ENCODE results near the gene MFRP.

Gene MFRP

DNA sequence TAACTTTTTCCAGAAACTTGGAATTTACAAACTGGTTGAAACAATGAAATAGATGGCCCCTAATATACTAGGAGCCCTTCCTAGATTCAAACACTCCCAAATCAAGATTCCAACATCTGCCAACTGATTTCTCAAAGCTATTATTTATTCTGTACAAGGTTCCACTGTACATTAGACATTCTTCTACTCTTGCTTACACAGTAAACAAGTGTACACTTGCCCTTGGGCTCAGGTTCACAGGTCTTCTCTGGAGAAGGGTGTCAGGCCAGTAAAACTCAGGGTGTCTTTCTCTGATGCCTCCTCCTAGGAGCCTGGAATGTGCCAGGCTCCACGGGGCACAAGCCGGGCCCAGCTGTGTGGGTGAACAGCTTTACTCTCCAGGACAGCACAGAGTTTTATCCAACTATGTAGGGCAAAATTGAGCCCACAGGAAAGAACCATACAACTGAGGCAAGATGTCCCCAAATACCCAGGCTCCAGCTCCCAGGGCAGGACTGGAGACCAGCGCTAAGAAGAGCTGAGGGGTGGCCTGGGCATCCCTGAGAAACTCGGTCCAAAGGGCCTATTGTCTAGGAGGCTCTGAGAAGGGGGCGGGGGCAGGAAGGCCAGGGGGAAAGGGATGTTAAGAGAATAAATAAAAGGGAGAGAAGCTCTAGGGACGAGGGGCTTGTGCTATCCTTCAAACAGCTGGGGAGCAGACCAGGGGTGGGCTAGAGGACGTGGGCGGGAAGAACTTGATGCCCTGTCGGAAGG is 8.8 kb upstream of the MFRP start:
- DNase-seq: no peak

- DNase-seq: peak; percentile 74
Observed at GRCh38 chr11:119352857-119353260, 6.4 kb upstream of the MFRP start.

- DNase-seq: no peak
Observed at GRCh38 chr11:119351232-119351631, 4.7 kb upstream of the MFRP start.

DNA sequence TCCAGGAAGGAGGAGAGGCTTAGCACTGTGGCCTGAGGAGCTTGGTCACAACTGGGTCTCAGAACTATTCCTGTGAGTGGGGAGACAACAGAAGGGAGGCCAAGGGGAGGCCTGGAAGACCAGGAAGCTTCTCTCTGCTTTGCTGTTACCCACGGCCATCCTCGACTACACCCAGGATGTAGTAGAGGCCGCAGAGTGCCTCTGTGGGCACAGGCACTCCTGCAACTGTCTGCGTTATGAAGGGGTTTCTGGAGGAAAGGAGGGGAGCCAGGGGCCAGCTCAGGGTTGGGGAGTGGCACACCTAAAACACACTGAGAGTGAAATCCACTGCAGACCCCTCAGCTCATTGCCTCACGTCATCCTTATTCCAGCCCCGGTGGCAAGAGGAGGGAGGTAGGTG is 3.8 kb upstream of the MFRP start:
- DNase-seq: no peak

DNA sequence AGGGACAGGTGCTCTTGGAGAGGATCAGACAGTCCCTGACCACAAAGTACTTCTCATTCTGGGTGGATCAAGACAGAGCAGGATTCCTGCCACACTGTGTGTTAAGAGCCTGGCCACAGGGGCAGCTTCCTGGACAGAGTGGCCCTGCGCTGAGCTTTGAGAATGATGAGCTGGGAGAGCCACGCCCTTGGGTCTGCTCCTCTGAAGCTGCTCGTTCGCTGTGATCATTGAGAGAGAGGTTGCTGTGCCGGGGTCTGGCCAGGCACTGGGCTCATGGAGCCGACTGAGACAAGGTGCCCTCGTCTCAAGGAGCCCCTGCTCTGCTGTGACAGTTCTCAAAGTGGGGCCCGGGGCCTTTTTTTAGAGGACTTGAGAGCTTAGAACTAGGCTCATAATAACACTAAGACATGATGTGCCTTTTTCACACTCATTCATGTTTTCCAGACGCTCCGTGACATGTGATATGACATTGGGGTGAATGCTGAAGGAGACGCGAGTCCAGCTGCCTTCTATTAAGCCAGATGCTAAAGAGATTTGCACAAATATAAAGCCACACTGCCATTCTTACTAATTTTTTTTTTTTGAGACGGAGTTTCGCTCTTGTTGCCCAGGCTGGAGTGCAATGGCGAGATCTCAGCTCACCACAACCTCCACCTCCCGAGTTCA is 1.6 kb upstream of the MFRP start:
- DNase-seq: no peak

GRCh38 chr11:119347242-119347641 is 737 bp upstream of the MFRP start:
- no peak for DNase-seq

DNA sequence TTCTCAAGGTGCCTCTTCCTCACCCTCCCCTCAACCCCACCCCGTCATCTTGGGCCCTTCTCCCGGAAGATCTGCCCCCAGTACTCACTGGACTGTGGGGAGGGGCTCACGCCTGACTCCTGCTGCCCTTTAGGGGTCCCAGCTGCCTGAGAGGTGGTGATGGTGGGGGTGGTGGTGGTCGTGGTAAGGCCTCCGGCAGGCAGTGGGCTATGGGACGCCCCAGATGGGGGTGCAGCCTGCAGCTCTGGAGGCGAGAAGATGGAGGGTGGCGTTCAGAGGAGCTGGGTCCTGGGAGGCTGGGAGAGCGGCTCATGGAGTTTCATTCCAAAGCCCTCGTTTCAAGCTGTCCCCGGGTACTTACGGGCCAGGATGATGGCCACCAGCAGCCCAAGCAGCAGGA is 820 bp downstream of the MFRP start:
- DNase-seq: no peak

GRCh38 chr11:119344291-119345010 is 2.1 kb downstream of the MFRP start:
- DNase-seq: no peak

DNA sequence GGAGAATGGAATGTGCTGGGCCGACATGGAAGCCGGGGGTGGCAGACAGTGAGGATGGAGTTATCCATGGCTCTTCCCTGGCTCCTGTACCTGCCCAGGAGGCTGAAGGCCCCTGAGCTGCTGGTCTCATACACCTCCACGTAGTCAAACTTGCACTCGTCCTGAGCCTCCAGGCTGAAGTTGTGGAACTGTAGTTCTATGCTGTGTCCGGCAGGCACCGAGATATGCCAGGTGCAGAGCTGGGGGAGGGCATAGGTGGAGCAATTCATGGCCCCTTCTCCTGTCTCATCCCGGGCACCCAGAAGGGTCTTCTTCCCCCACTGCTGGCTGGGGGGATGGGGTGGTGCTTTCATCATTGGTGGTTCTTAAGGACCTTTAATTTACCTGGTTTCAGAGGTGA is 2.8 kb downstream of the MFRP start:
- no peak for DNase-seq

GRCh38 chr11:119342362-119343130 is 4.0 kb downstream of the MFRP start:
- DNase-seq: no peak

DNA sequence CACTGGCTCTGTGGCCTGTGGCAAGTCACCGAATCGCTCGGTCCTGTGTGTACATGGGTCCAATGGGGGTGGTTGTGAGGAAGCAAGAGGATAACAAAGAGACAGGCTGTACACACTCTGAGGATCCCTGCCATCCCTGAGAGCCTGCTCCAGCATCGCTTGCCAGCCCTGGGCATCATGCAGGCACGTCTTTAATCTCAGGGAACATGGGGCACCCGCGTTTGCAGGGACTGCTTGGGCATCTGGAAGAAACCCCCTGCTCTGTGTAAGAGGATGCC is 4.5 kb downstream of the MFRP start:
- DNase-seq: no peak

DNA sequence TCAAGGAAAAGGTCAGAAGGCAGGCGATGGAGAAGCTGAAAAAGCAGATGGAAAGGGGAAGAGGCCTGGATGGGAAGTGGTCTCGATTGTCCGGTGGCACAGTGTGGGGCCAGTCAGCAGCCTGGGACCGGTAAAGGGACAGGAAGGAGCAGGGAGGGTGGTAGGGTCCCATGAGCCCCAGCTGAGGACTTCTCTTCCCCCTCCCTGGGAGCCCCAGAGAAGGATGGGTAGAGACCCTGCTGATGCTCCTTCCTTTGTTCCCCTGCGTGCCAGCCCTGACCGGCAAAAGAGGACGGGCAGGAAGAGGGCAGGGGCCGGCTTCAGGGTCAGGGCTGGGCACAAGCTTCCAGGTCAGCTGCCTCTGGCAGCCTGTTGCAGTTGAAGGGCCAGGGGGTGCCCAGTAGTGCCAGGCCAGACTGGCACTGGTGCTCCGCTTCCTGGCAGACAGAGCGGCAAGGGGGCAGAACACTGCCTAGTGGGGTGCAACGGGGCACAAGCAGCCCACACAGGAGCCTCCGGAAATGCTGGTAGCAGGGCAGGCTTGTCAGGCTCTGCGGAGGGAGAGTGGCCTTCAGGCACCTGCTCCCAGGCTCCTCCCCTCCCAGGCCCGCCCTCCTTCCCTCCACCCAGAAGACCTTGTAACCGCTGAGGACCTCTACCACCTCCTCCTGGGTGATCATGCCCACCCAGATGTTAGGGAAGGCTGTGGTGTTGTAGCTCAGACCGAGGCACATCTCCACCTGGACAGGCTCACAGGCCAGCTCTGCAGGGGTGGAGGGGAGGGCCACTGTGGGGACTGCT is 5.1 kb downstream of the MFRP start:
- DNase-seq: no peak

GRCh38 chr11:119340335-119341221 is 5.9 kb downstream of the MFRP start, which contains the start of gene C1QTNF5:
TSS of gene C1QTNF5 (minus strand) at chr11:119340883. CDS start at chr11:119340397, 486 bp downstream.
- DNase-seq: no peak

GRCh38 chr11:119339589-119340334 is 6.7 kb downstream of the MFRP start:
- no peak for DNase-seq

DNA sequence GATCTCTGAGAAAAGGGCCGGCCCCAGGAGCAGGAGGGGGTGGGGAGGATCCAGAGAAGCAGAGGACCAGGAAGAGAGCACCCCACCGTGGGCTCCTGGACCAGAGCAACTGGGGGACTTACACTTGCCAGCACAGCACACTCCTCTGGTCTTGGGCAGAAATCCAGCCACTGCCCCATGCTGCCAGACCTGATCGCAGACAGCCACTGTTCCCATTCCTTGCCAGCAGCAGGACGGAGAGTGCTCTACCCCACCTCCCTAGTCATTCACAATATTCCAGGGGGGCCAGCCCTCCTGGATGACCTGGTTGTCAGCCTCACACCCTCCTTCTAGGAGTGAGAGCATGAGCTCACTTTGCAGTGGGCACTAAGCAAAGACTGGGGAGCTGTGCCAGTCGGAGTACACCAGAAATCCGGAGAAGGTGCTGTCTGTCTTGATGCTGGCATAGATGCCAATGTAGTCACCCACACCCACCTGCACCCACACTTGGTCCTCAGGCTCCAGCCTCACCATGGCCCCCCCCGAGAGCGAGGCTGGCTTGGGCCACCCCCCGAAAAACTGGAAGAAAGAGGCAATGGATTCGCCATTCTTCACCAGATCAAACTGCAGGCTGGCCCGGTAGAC is 7.4 kb downstream of the MFRP start:
- no peak for DNase-seq

- peak; percentile 48 for DNase-seq
Observed at GRCh38 chr11:119338318-119338890, 8.1 kb downstream of the MFRP start.

- no peak for DNase-seq
Observed at GRCh38 chr11:119337581-119338317, 8.8 kb downstream of the MFRP start.

DNA sequence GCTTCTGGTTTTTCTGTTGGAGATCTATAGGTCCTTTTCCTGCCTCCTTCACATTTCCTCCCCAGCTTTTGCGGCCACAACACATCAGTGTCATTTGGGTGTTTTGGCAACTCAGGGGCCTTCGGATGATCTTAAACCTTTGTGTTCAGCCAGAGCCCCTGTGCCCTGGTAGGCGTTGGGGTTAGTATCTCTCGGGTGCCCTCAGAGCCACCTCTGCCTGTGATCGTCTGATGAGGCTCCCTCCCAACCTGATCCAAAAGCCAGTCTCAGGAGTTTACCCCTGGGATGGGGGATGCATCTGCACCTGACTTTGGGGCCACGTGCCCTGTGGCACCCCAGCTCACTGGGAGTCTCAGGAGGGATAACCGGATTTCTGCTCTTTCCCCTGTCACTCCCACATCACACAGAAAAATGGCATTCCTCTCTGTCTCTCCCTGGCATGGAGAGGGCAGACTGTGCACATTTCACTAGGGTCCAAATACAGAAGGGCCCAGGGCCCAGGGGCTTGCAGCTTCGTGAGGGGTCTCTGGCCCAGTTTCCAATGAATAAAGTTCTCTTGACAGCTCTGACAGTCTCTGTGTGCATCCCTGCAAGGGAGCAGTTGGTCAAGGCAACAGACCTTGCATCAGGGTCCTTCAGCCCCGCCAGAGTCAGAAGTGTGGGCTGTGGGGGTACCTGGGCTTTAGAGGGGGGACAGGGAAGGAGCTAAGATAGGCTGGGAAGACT is 9.6 kb downstream of the MFRP start:
- no peak for DNase-seq

Measured in NCI-H748 treated with DMSO at 0.1 percent for 48 hours (cell line).